GM15510 (cell line): ENCODE measurements around the gene SLC6A6.

Source experiments
- POLR2A ChIP-seq: IDR thresholded peaks from 3 replicates; pipeline ENCODE4 v1.6.1; 2011; ENCODE audit warnings: borderline replicate concordance; ENCODE audit not compliant: insufficient read length; ENCODE audit errors: extremely low read depth

SLC6A6 gene

DNA sequence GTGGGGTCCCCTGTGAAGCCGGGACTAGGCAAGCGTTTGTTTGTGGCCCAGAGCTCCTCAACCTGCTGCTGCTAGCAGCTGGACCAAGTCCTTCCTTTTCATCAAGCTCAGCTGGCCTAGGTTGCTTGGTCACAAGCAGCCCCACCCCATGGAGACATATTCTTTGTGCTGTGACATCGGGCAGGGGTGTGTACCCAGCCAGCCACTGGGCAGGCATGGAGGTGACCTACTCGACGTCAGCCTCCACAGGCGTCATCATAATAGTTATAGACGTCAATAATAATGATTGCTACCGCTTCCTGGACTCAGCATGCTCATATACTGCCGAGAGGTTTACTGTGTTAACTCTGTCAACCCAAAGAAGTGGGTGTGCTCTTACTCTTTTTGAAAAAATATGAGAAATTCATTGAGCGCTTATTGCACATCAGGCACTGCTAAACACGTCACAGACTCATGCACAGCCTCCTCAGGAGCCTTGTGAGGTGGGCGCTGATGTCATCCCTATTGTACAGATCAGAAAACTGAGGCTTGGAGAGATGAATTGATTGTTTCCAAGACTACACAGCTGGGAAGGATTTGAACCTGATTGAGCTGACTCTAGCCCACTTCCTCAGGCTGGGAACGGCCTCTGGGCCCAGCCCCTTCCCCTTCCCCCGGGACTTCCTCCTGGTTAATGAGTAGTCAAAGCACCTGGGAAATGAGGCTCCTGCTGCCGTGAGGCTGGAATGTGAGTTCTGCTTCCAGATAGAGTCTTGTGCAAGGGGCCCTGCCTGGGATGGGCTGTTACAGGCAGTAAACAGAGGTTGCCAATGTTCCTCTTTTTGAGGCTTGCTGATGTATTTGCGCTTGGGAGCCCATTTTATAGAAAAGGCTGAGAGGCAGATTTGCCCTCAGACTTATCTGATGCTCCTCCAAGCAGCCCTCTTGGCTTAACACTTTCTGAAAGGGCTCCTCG lies 16.2 kb downstream of the SLC6A6 start:
- no peak for TF ChIP-seq POLR2A

DNA sequence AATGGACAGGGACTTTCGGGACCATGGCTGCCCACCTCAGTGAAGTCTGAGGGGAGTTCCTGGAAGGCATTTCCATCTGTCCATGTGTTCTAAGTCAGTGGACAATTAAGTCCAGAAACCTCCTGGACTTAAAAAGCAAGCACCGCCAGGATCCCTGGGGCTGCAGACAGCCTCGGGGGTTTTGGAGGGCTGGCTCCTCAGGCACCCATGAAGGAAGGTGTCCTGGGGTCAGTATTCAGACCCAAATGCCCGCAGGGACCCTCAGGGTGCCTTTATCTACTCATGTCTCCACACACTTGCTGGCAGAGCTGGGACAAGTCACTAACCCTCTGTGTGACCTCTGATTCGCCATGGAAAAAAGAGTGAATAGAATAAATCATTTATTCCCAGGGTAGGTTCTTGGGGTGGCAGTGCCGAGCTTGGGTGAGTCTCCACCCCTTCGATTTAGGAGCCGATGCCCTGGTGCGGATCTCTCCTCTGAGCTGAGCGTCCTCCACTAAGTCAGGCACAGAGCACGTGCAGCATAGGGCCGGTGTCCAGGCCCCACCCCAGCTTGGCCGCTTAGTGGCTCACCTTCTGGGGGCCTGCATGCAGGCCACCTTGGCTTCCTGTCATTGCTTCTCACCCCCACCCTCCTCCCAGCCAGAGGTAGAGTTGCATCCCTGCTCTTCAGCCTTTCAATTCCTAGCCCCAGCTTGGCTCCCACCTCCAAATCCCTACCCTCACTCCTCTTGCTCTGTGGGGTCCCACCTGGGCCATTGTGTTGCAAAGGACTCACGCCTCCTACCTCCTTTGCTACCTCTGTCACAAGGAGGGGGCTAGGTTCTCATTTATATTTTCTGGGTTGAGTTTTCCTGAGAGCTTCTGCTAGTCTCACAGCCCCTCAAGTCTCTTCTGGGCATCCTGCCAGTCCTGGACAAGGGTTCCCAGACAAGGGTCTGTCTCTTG lies 19.9 kb downstream of the SLC6A6 start:
- TF ChIP-seq POLR2A = no peak

DNA sequence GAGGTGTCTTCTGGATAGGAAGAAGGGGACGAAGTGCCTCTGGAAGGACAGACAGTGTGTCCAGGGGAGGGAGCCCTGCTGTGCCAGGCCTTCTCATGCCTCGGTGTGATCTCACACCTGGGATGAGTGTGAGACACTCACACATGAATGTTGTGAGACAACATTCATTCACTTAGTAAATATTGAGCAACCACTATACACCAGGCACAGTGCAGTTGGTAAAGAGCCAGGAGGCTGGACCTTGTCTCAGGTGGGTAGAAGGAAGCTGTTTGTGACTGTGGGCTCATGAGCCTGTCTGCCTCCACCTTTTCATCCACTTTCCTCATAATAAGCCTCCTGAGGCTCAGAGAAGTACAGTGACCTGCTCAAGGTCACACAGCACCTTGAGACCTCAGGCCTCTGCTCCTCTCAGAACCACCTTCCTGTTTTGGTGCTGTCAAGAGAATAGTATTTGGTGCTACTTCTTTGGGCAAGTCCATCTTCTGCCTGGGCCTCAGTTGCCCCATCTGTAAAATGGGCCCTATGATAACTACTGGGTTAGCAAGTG lies 20.9 kb downstream of the SLC6A6 start:
- no peak for TF ChIP-seq POLR2A

DNA sequence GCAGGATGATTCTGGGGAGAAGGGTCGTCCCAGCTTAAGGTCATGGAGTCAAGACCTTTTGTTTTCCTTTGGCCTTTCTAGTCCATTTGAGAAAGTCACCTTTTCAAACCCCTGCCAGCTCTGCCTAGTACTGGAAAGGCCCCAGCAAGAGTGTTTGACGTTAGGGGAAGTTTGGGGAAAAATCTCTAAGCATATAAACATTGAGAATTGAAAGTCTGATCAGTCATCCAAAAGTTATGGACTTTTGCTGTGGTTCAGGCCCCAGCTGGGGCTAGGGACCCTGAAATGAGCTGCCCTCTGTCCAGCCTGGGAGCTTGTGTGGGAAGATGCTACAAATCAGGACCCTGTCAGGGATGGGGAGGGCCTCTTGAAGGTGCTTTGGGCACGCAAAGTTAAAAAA lies 21.6 kb downstream of the SLC6A6 start:
- no peak for TF ChIP-seq POLR2A

DNA sequence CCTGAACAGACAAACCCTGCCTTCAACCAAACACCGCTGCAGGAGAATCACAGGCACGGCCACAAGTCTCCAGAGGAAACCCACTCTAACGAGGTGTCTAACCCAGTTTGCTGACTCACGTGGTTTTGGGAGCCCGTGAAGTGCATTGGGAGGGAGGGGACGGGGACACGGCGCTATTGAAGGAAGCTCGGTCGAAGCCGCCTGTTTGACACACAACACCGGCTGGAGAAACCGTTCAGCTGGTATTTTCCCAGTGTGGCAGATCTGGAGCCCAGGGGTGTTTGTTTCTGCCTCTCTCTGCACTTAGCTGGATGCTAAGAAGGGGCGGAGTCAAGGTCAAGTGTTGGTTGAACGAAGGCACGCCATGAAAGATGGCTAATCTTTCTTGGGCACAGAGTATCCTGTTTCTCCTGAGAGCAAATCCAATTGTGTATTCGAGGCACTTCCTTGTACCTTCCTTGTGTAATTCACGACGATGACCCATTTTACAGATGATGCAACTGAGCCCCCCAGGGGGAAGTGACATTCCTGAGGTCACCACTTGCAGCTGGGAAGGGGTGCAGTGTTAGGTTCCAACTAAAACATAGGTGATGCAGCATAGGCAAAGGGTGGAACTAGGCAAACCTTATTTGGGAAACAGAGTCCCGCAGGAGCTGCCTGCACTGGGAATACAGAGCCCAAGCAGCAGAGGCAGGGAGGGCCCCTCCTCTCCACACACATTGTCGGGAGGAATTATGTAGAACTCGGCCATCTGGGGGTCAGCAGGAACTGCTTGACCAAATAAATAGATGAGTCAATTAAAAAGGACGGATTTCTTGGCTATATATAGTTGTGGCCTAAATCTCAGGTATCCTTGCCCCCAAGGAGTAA lies 22.5 kb downstream of the SLC6A6 start:
- TF ChIP-seq POLR2A = no peak

DNA sequence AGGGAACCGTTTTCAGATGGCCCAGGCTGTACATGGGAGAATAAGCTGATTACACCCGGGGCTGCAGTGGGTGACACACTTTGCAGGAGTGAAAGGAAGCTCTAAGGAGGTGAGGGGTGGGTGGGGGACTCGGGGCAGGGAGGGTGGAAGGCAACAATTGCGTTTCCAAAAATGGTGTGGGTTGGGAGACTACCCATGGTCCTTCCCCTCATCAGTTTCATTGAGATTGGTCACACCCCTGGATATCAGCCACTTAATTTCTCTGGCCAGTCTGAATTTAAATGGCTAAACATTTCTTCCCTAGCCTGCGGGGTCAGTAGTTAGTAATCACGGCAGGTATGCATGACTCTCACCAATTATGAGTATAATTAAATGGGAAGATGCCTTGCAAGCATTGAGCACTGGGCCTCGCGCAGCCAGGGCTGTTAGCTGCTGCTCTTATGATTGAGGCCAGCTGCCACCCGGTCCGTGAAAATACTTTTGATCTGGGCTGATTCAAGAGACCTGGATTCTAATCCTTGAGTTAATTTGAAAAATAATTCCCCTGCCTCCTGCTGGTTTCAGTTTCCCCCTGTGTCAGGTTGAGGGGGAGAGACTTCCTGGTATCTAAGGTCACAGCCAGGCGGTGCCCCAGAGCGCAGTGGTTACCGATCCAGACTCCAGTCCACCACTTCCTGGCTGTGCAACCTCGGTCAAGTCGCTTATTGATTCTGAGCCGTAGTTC lies 23.3 kb downstream of the SLC6A6 start:
- no peak for TF ChIP-seq POLR2A

DNA sequence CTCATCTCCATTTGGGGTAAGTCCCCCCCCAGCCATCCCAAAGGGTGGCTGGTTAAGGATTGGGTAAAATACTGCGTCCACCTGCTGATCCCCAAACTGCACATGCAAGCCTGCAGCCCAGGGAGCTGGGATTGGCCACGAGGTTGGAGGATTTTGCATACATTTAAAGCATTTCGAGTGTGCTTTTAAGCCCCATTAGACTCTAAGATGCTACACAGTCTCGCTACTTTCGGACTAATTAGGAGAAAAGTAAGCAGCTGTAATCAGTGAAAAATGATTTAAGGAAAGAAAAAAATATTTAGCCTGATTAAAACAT lies 23.9 kb downstream of the SLC6A6 start:
- TF ChIP-seq POLR2A = no peak

DNA sequence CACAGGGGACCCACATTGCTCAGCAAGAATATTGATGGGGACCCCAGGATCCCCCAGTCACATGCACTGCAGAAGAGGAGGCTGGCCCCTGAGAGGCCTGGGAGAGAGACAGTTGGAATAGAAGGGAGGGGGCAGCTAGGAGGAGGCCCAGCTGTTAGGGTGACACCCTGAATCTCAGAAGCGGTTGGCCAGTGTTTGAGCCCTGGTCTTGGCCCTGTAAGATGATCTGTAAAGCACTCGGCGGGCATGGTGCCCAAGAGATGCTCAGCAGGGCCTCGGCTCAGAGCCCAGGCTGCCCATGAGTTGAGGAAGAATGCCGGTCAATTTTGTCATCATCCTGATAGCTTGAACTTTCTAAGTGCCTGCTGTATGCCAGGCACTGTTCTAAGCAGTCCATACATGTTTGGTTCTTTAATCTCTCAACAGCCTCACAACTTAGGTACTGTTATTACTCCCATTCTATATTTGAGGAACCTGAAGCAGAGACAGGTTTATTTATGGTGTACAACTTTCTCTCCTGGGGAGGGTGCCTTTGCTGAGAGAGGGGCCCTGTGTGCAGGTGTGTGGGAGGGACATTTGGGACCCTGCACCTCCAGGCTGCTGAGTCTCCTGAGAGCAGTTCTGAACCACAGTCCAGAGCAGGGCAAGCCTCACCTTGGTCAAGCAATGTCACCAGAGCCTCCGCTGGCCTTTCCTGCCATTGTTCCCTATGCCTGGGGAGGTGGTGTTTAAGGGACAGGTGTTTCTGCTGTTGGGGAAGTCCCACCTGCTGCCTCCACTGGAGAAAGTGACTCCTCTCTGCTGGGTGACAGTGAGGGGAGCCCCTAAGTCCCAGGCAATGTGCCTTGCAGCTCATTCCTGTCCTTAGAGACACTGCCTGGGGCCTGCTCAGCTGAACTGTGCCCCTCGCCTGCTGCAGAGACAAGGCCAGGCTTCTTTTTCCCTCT lies 26.0 kb downstream of the SLC6A6 start:
- TF ChIP-seq POLR2A = no peak

DNA sequence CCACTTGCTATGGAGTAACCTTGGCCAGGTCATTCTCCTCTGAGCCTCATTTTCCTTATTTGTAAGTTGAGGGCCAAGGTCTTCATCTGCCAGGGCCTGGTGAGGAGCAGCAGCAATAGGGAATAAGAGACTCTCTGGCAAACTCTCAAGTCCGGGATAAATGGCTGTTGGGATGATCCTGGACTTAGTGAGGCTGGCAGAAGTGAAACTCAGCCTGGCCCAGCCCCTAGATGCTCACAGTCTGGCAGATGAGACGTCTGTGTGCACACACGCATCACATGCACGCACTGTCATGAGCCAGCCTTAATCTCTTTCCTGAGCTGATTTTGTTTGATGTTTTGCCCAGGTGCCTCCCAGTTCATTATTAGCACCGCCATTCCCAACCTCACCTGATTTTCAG lies 26.8 kb downstream of the SLC6A6 start:
- TF ChIP-seq POLR2A = no peak

DNA sequence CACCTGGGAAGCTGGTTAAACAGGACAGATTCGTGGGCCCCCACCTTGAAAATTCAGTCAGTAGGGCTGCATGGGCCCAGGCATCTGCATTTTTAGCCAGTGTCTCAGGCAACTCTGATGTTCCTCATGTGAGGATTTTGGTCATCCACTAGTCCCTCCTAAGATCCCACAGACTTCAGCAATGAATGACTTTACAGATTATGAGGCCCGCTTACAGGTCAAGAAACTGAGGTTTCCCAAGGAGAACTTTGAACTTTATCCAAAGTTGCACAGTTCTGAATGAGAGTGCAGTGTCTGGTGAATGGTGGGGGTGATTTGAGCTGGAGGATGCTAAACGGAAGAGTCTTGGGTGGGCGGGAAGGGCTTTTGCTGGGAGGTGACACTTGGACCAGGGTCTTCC lies 27.2 kb downstream of the SLC6A6 start:
- TF ChIP-seq POLR2A = no peak

DNA sequence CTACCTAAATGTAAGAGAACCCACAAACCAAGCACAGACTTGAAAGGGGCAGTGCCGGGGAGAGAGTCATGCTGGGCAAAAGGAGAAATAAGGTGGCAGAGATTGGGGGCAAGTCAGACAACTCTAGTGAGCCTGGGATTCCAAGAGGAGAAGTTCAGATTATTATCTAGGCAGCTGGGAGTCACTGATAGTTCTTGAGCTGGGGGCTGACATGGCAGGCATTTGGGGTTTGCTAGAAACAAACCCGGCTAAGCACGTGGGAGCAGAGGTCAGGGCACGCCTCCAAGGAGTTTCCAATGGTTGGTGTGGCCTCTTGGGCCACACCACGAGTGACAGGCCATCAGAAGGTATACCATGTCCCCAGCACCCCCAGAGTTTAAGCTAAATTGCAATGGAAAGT lies 27.6 kb downstream of the SLC6A6 start:
- TF ChIP-seq POLR2A = no peak

DNA sequence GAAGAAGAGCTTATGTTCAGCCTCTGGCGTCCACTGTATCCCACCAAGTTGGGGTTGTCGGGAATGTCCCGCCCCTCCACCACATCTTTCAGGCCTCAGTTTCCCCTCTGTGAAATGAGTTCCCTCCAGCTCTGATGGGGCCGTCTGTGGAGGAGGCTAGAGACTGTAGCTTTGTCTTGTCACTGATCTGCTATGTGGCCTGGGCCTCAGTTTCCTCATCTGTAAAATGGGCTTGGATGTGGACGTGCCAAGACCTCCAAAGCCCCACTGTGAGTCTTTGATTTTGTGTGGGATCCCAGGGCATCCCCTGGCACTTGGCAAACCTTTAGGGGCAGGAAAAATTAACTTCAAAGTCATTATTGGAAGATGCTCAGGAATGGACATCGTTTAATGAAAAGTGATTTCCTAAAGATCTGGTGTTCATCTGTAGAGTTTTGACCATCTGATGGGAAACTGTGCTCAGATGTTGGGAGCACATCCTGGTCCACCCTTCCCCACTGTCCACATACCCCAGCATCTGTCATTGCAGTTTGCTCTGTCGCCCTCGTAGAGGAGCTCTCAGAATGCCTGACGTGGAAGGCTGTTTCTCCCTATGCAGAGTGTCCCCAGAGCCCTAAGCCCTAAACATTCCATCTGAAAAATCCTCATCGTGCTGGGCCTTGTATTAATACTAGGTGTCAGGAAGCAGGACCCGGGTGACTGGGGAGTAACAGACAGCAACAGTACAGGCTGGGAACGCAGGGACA lies 28.5 kb downstream of the SLC6A6 start:
- no peak for TF ChIP-seq POLR2A

DNA sequence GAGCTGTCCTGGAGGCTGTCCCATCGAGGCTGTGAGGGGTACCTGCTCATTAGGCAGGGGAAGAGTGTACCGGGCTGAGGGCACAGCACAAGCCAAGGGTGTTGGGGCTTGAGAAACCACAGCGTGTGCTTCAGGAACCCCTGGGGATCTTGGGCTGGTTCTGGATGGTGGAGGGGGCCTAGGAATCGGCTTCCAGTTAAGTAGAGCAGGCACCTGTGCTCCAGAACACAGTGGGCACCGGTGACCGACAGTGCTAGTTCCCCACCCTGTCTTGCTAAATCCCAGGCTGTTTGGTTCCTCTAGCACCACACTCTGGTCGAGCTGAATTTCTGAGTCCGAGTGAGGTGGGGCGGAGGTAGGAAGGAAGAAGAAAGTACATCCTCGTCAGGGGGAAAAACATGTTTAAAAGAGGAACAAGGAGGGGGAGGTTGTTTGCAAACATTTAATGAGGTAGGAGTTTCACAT lies 29.1 kb downstream of the SLC6A6 start:
- no peak for TF ChIP-seq POLR2A
